ENCODE results near the gene FAM227B.
"Not testable (repeated sequence)": the region's sequence is repeated elsewhere in the genome, so short reads cannot be mapped to it uniquely, and the experiment has no call there.

The FAM227B gene

GRCh38 chr15:49620658-49621368 is at the start of gene FAM227B, which contains the start of gene DTWD1:
Gene FAM227B, minus strand, starts transcription at chr15:49620818. Its CDS starts 5,647 bp downstream, at chr15:49615171.
Gene DTWD1, plus strand, starts transcription at chr15:49621048. Its CDS starts 4,120 bp downstream, at chr15:49625168.
- DNase-seq: peak; percentile 56 to 97 (median 93)

- no peak for DNase-seq
Measured at GRCh38 chr15:49669288-49669687, 48.7 kb upstream of the FAM227B start.

GRCh38 chr15:49666486-49666885 is 45.9 kb upstream of the FAM227B start:
- not testable (repeated sequence) for DNase-seq

- DNase-seq: no peak
Measured at GRCh38 chr15:49664716-49665115, 44.1 kb upstream of the FAM227B start.

- DNase-seq: no peak
Measured at GRCh38 chr15:49656734-49657133, 36.1 kb upstream of the FAM227B start.

- no peak for DNase-seq
Measured at GRCh38 chr15:49652922-49653321, 32.3 kb upstream of the FAM227B start.

GRCh38 chr15:49650676-49651075 is 30.1 kb upstream of the FAM227B start:
- DNase-seq: no peak

GRCh38 chr15:49649987-49650386 is 29.4 kb upstream of the FAM227B start:
- no peak for DNase-seq

- no peak for DNase-seq
Measured at GRCh38 chr15:49646891-49647290, 26.3 kb upstream of the FAM227B start.

- peak in 6 of 56 donors; percentile 0 to 33 (median 2) for DNase-seq
Measured at GRCh38 chr15:49645941-49646340, 25.3 kb upstream of the FAM227B start.

GRCh38 chr15:49645277-49645676 is 24.7 kb upstream of the FAM227B start:
- DNase-seq: no peak

- DNase-seq: no peak
Measured at GRCh38 chr15:49644364-49644794, 23.8 kb upstream of the FAM227B start.

- DNase-seq: no peak
Measured at GRCh38 chr15:49637857-49638256, 17.2 kb upstream of the FAM227B start.

GRCh38 chr15:49628379-49628778 is 7.8 kb upstream of the FAM227B start:
- no peak for DNase-seq

GRCh38 chr15:49627407-49627877 is 6.8 kb upstream of the FAM227B start:
- DNase-seq: no peak

GRCh38 chr15:49625460-49626036 is 4.9 kb upstream of the FAM227B start:
- no peak for DNase-seq

- no peak for DNase-seq
Measured at GRCh38 chr15:49624056-49624455, 3.4 kb upstream of the FAM227B start.

- DNase-seq: no peak
Measured at GRCh38 chr15:49622561-49622960, 1.9 kb upstream of the FAM227B start.

GRCh38 chr15:49621887-49622286 is 1.3 kb upstream of the FAM227B start:
- no peak for DNase-seq

- no peak for DNase-seq
Measured at GRCh38 chr15:49621401-49621811, 788 bp upstream of the FAM227B start.

GRCh38 chr15:49620199-49620598 is 419 bp downstream of the FAM227B start:
- DNase-seq: no peak

GRCh38 chr15:49619226-49619625 is 1.4 kb downstream of the FAM227B start:
- no peak for DNase-seq

GRCh38 chr15:49612240-49612639 is 8.4 kb downstream of the FAM227B start:
- DNase-seq: not testable (repeated sequence)

All from nucleus accumbens (tissue), 56 donors.